ENCODE data around the gene CCDC171. TPM values are rescaled to one million over a fixed set of nuclear protein-coding genes. Genes with fewer than 3 reads are reported as not detected.
A peak's percentile ranks its signal among the peaks of the same experiment; 100 is the strongest.

The CCDC171 gene
- total RNA-seq, 1 experiment from 2014 or later, result 2.8 TPM

GRCh38 chr9:15513335-15513734, 39.5 kb upstream of the CCDC171 start (continued):
- TF ChIP-seq USF2 (CRISPR knock-in tag; IDR thresholded peaks at IDR 0.05), result no peak
- TF ChIP-seq ATF3 (CRISPR knock-in tag; conservative IDR thresholded peaks at IDR 0.05), result no peak
- TF ChIP-seq ATF2 (CRISPR knock-in tag; IDR thresholded peaks at IDR 0.05; ENCODE audit: borderline replicate concordance, low read depth), result no peak
- TF ChIP-seq MYBL2 (CRISPR knock-in tag; IDR thresholded peaks at IDR 0.05), result no peak
- no peak for TF ChIP-seq TP53 (CRISPR knock-in tag; IDR thresholded peaks at IDR 0.05)
- TF ChIP-seq E2F1 (CRISPR knock-in tag; IDR thresholded peaks at IDR 0.05), result no peak
- no peak for TF ChIP-seq NR1H2 (CRISPR knock-in tag; IDR thresholded peaks at IDR 0.05)
- no peak for TF ChIP-seq ZNF232 (CRISPR knock-in tag; IDR thresholded peaks at IDR 0.05)
- no peak for TF ChIP-seq IRF1 (CRISPR knock-in tag; IDR thresholded peaks at IDR 0.05)
- no peak for TF ChIP-seq JUN (CRISPR knock-in tag; IDR thresholded peaks at IDR 0.05)
- TF ChIP-seq KAT7 (CRISPR knock-in tag; IDR thresholded peaks at IDR 0.05; ENCODE audit: borderline replicate concordance), result no peak
- no peak for TF ChIP-seq CTCF (IDR thresholded peaks at IDR 0.05)
- no peak for TF ChIP-seq PREB (CRISPR knock-in tag; IDR thresholded peaks at IDR 0.05; ENCODE audit: borderline replicate concordance)
- TF ChIP-seq HMGA2 (CRISPR knock-in tag; IDR thresholded peaks at IDR 0.05), result no peak
- no peak for TF ChIP-seq NFYB (CRISPR knock-in tag; conservative IDR thresholded peaks at IDR 0.05; ENCODE audit: low read depth)
- no peak for TF ChIP-seq ZBTB43 (CRISPR knock-in tag; IDR thresholded peaks at IDR 0.05)
- no peak for TF ChIP-seq JAZF1 (CRISPR knock-in tag; IDR thresholded peaks at IDR 0.05)
- no peak for TF ChIP-seq STAT6 (CRISPR knock-in tag; conservative IDR thresholded peaks at IDR 0.05; ENCODE audit: low read depth)
- TF ChIP-seq SMAD3 (CRISPR knock-in tag; IDR thresholded peaks at IDR 0.05; ENCODE audit: borderline replicate concordance), result no peak
- TF ChIP-seq AR (CRISPR knock-in tag; IDR thresholded peaks at IDR 0.05), result peak; percentile 68; the same call in 1 of the 2 replicates
- no peak for TF ChIP-seq RELA (CRISPR knock-in tag; IDR thresholded peaks at IDR 0.05; ENCODE audit: borderline replicate concordance)
